Non-pigmented ciliary epithelial cell (primary cell): ENCODE results near the gene PDPR.
"Not testable (repeated sequence)": the region's sequence is repeated elsewhere in the genome, so short reads cannot be mapped to it uniquely, and the experiment has no call there.

Experiments
- DNase-seq: peaks from one replicate; pipeline ENCODE4 v3.0.0-alpha.2; 2010; ENCODE audit warnings: low read depth

Gene PDPR

GRCh38 chr16:70113982-70114826, at the start of gene PDPR:
Gene PDPR (plus strand): TSS chr16:70114332. CDS start chr16:70120493, 6,161 bp downstream.
- DNase-seq: peak; percentile 41

- not testable (repeated sequence) for DNase-seq
These were observed 49.2 kb upstream of the PDPR start for GRCh38 chr16:70064841-70065370.

- not testable (repeated sequence) for DNase-seq
These were observed 48.8 kb upstream of the PDPR start for GRCh38 chr16:70065376-70065745.

- not testable (repeated sequence) for DNase-seq
These were observed 48.1 kb upstream of the PDPR start for GRCh38 chr16:70065746-70066658.

- not testable (repeated sequence) for DNase-seq
These were observed 47.4 kb upstream of the PDPR start for GRCh38 chr16:70066751-70067150.

GRCh38 chr16:70079081-70079480, 35.1 kb upstream of the PDPR start:
- not testable (repeated sequence) for DNase-seq

- not testable (repeated sequence) for DNase-seq
These were observed 32.9 kb upstream of the PDPR start for GRCh38 chr16:70081219-70081618.

GRCh38 chr16:70083931-70084330, 30.2 kb upstream of the PDPR start:
- not testable (repeated sequence) for DNase-seq

- DNase-seq: not testable (repeated sequence)
These were observed 26.0 kb upstream of the PDPR start for GRCh38 chr16:70088160-70088559.

- DNase-seq: not testable (repeated sequence)
These were observed 25.3 kb upstream of the PDPR start for GRCh38 chr16:70088877-70089276.

GRCh38 chr16:70089289-70089688, 24.8 kb upstream of the PDPR start:
- DNase-seq: not testable (repeated sequence)

- DNase-seq: not testable (repeated sequence)
These were observed 23.0 kb upstream of the PDPR start for GRCh38 chr16:70091104-70091503.

- DNase-seq: not testable (repeated sequence)
These were observed 20.0 kb upstream of the PDPR start for GRCh38 chr16:70094096-70094495.

- DNase-seq: not testable (repeated sequence)
These were observed 4.4 kb upstream of the PDPR start for GRCh38 chr16:70109583-70110279.

GRCh38 chr16:70112162-70112561, 2.0 kb upstream of the PDPR start:
- not testable (repeated sequence) for DNase-seq

GRCh38 chr16:70113599-70113981, 542 bp upstream of the PDPR start:
- DNase-seq: not testable (repeated sequence)

- DNase-seq: not testable (repeated sequence)
These were observed 4.2 kb downstream of the PDPR start for GRCh38 chr16:70118354-70118753.

- not testable (repeated sequence) for DNase-seq
These were observed 4.6 kb downstream of the PDPR start for GRCh38 chr16:70118776-70119175.

GRCh38 chr16:70120398-70120797, 6.3 kb downstream of the PDPR start:
- not testable (repeated sequence) for DNase-seq

GRCh38 chr16:70123822-70124221, 9.7 kb downstream of the PDPR start:
- not testable (repeated sequence) for DNase-seq

GRCh38 chr16:70126226-70126625, 12.1 kb downstream of the PDPR start:
- not testable (repeated sequence) for DNase-seq

- DNase-seq: not testable (repeated sequence)
These were observed 13.6 kb downstream of the PDPR start for GRCh38 chr16:70127706-70128105.
